Sigmoid colon (tissue), 4 donors: ENCODE measurements around the gene UPK3B.
"Not testable (repeated sequence)": the region's sequence is repeated elsewhere in the genome, so short reads cannot be mapped to it uniquely, and the experiment has no call there.

Experiments used
- CTCF ChIP-seq, 4 experiments: fragments of 450-650 bp in 3 of 4; fragments of 200-600 bp in 1 of 4; IDR thresholded peaks; one replicate each; pipeline ENCODE4 v1.5.1; 2016 to 2019; ENCODE audit warnings: antibody characterized with exemption in 4 of 4, mild to moderate bottlenecking in 3 of 4, moderate library complexity in 2 of 4
- EP300 ChIP-seq, 4 donors: sonication (generic); formaldehyde crosslinking; IDR thresholded peaks; one replicate each; pipeline ENCODE4 v1.6.1; 2017; ENCODE audit warnings: antibody characterized with exemption in 4 of 4
- POLR2A ChIP-seq, 2 donors: fragments of 450-650 bp; IDR thresholded peaks; one replicate each; pipeline ENCODE4 v1.6.1; 2016; ENCODE audit warnings: antibody characterized with exemption in 2 of 2, mild to moderate bottlenecking in 2 of 2, moderate library complexity in 2 of 2

GRCh38 chr7:76495717-76496116 is 14.6 kb upstream of the UPK3B start:
- not testable (repeated sequence) for TF ChIP-seq CTCF, EP300, POLR2A (IDR thresholded peaks at IDR 0.05)
